NCI-H345 treated with DMSO at 0.1 percent for 48 hours (cell line): ENCODE measurements around the gene EXOC3.

ENCODE experiments used
- DNase-seq: peaks from one replicate; lab custom pipeline; 2025; ENCODE audit not compliant: unreplicated experiment; lab: John Stamatoyannopoulos, UW

Gene EXOC3

GRCh38 chr5:437281-437771 lies 5.7 kb upstream of the EXOC3 start:
- no peak for DNase-seq

GRCh38 chr5:438481-438981 lies 4.4 kb upstream of the EXOC3 start:
- no peak for DNase-seq

DNA sequence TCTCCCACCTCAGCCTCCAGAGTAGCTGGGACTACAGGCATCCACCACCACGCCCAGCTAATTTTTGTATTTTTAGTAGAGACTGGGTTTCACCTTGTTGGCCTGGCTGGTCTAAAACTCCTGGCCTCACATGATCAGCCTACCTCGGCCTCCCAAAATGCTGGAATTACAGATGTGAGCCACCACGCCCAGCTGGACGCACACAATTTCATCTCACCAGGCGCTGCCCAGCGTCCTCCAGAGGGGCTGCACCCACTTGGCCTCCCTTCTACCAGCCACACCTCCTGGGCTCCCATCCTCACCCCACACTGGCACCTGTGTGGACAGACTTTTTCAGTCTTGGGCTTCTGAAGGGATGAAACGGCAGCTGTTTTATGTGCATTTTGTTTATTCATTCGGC lies 3.8 kb upstream of the EXOC3 start:
- no peak for DNase-seq

- no peak for DNase-seq
These were observed 3.3 kb upstream of the EXOC3 start for GRCh38 chr5:439636-440035.

GRCh38 chr5:440401-441201 lies 2.4 kb upstream of the EXOC3 start:
- no peak for DNase-seq

DNA sequence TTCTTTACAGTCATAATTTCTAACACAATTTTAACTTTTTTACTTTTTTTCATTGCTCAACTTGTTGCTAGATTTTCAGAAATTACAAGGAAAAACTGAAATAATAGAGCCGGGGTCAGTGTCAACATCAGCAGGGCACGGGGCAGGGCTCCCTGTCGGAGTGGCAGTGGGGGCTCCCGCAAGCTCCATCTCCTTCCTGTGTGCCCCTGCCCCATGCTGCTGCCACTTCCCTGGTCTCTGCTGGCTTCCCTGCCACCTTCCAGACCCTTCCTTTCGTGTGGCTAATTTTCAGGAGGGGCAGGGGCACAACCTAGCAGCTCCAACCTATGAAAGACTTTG lies 1.0 kb upstream of the EXOC3 start:
- no peak for DNase-seq

- DNase-seq: peak; percentile 38
These were observed 519 bp downstream of the EXOC3 start for GRCh38 chr5:443239-444151.

- DNase-seq: no peak
These were observed 1.2 kb downstream of the EXOC3 start for GRCh38 chr5:444226-444625.

- no peak for DNase-seq
These were observed 2.6 kb downstream of the EXOC3 start for GRCh38 chr5:445591-445990.

DNA sequence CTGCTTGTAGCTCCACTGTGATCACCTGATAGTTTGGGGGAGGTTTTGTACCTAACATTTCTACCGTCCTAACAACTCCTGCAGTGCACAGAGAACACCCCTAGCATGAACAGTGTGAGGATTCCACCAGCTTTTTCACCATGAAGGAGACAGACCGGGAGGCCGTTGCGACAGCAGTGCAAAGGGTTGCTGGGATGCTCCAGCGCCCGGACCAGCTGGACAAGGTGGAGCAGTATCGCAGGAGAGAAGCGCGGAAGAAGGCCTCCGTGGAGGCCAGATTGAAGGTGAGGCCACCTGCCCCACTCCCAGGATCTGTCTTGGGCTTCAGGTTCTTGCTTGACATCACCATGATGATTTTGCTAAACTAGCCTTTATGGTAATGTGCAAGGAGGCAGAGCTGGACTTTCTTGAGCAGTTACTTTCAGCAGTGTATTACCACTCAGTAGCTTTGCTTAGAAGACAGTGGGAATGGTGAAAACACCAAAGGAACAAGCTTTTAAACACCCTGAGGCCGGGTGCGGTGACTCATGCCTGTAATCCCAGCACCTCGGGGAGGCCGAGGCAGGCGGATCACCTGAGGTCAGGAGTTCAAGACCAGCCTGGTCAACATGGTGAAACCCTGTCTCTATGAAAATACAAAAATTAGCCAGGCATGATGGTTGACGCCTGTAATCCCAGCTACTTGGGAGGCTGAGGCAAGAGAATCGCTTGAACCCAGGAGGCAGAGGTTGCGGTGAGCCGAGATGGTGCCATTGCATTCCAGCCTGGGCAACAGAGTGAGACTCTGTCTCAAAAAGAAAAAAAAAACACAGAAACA lies 3.3 kb downstream of the EXOC3 start:
- DNase-seq: no peak

DNA sequence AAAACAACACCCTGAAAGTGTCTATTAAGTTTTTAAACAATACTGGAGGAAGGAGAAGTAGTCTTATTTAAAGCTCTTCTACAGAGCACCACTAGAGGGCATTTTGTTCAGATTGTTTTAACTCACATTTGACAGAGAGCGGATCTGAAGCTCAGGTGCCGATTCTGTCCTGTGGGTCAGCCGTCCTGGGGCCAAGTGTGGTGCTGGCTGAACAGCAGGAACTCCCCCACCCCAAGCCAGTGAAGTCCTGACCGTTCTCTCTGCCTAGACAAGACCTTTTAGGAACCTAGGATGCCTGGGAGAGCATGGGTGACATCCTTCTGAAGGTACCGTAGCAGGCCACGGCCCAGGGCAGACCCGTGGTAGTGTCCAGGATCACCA lies 3.9 kb downstream of the EXOC3 start:
- DNase-seq: peak; percentile 17

DNA sequence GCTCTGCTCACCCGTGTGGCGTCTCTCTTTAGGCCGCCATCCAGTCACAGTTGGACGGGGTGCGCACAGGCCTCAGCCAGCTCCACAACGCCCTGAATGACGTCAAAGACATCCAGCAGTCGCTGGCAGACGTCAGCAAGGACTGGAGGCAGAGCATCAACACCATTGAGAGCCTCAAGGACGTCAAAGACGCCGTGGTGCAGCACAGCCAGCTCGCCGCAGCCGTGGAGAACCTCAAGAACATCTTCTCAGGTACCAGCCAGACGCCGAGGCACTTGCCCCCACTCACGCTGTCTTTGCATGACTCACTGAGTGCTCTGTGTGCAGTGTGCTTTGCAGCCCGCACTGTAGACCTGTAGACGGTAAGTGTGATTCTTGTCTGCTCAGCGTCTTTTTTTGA lies 4.5 kb downstream of the EXOC3 start:
- DNase-seq: no peak

- DNase-seq: no peak
These were observed 5.2 kb downstream of the EXOC3 start for GRCh38 chr5:448061-448765.

- DNase-seq: no peak
These were observed 5.8 kb downstream of the EXOC3 start for GRCh38 chr5:448766-449090.

GRCh38 chr5:449151-449550 lies 6.2 kb downstream of the EXOC3 start:
- DNase-seq: no peak

GRCh38 chr5:451587-452458 lies 8.8 kb downstream of the EXOC3 start:
- DNase-seq: no peak

DNA sequence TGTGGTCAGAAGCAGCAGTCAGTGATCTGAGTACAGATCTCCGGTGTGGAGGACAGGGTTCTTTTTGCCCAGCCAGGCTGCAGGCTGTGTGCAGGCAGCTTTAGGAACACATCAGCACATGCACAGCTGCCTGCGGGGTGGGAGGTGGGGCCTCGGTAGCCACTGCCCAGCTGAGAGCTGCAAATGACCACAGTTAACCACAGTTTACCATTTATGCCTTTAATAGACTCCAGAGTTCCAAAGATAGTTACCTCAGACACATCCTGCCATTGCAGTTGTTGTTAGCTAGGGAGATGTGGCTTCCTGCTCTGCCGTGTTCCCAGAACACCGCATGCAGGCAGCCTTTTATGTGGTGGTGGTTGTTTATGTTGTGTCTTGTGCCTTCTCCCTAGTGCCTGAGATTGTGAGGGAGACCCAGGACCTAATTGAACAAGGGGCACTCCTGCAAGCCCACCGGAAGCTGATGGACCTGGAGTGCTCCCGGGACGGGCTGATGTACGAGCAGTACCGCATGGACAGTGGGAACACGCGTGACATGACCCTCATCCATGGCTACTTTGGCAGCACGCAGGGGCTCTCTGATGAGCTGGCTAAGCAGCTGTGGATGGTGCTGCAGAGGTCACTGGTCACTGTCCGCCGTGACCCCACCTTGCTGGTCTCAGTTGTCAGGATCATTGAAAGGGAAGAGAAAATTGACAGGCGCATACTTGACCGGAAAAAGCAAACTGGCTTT lies 10.2 kb downstream of the EXOC3 start:
- DNase-seq: no peak

DNA sequence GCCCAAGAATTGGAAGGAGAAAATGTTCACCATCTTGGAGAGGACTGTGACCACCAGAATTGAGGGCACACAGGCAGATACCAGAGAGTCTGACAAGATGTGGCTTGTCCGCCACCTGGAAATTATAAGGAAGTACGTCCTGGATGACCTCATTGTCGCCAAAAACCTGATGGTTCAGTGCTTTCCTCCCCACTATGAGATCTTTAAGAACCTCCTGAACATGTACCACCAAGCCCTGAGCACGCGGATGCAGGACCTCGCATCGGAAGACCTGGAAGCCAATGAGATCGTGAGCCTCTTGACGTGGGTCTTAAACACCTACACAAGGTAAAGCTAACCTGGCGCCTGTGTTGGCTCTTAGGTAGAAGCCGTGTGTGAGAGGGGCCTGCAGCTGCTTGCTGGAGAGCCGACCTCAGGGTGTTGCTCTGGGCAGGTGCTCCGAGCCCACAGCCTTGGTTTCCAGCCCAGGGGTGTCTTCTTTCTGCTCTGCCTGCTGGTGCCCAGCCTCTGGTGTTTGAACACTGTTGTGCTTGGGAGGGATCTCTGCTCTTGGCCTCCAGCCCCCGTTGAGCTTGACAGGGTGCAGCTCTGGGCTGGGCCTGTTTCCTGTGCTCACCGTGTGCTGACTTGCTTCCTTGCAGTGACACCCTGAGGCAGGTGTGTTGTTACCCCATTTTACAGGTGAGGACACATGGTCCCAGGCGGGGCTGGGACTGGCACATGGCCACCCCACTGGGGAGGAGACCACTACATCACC lies 10.9 kb downstream of the EXOC3 start:
- DNase-seq: no peak
